Ramos (cell line): ENCODE measurements around the gene IER2.
"Not testable (repeated sequence)": the region's sequence is repeated elsewhere in the genome, so short reads cannot be mapped to it uniquely, and the experiment has no call there.

Source experiments
- in situ Hi-C: fragments of 300-500 bp; cut with MboI; formaldehyde crosslinking; loops from one replicate; pipeline ENCODE4 v1.14.3; 2022; ENCODE audit warnings: low sequenced_read_pairs; ENCODE audit not compliant: unreplicated experiment

The IER2 gene

DNA sequence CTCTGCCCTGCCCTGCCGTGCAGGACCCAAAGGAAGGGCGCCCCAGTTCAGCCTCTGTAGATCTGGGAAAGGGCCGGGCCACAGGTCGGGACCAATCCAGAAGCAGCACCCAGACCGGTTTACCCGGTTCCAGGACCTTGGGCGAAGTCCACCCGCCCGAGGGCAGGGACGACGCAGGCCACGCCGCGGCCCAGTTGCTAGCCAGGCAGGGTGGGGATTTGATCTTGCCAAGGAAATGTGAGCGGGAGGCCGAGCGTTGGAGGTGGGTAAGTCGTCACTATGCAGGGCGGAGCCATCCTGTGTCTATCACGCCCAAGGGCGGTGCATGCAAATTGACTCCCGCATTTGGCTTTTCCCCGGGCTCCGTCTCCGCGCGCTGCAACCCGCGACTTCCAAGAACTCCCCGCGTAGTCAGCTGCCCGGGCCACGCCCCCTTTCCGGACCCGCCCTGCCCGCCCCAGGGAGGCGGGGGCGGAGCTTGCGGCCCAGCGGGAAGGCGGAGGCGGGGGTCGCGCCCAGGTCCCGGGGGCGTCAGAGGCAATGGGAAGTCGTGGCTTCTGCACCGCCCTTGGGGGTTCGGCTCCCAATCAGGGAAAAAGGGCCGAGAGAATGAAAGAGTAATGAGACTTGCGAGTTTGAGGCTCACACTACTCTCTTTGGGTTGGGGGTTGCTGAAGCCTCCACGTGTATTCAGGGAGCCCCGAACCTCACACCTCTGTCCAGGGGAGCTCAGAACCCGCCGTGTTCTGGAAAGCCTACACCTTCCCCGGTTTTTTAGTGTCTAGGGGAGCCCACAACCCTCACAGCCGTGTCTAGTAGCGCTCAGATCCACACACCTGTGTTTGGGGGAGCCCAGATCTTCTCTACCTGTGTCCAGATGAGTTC, 12.8 kb downstream of the IER2 start:
- in situ Hi-C loops: no loop called here

- in situ Hi-C loops: no loop called here
Measured at GRCh38 chr19:13163609-13164342, 13.6 kb downstream of the IER2 start.

- in situ Hi-C loops: no loop called here
Measured at GRCh38 chr19:13164343-13165161, 14.3 kb downstream of the IER2 start.

DNA sequence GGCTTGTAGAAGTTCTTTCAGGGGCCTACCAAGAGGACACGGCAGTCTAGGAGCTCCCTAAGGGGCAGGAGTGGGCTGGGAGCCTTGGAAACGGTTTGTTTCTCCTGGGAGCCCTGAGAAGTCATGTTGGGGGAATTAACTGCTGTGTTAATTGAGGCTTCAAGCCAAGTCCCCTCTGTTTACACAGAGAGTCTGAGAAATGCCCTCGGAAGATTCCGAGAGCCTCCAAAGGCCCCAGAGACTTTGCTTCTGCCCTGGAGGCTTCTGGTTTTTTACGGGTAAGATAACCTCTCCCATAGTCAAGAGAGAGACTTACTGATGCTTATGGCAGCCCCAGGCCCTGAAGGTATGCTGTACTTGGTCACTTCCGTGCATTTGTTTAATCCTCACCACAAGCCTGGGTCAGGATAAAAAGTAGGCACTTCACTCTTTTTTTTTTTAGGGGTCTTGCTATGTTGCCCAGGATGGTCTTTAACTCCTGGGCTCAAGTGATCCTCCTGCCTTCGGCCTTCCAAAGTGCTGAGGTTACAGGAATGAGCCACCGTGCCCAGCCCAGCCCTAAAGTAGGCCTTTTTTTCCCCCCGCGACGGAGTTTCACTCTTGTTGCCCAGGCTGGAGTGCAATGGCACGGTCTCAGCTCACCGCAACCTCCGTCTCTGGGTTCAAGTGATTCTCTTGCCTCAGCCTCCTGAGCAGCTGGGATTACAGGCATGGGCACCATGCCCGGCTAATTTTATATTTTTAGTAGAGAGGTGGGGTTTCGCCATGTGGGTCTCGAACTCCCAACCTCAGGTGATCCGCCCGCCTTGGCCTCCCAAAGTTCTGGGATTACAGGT, 15.2 kb downstream of the IER2 start:
- in situ Hi-C loops: no loop called here

GRCh38 chr19:13166151-13166550, 15.9 kb downstream of the IER2 start:
- in situ Hi-C loops: not testable (repeated sequence)

GRCh38 chr19:13169769-13170168, 19.6 kb downstream of the IER2 start:
- in situ Hi-C loops: no loop called here

- in situ Hi-C loops: no loop called here
Measured at GRCh38 chr19:13171146-13171545, 20.9 kb downstream of the IER2 start.

DNA sequence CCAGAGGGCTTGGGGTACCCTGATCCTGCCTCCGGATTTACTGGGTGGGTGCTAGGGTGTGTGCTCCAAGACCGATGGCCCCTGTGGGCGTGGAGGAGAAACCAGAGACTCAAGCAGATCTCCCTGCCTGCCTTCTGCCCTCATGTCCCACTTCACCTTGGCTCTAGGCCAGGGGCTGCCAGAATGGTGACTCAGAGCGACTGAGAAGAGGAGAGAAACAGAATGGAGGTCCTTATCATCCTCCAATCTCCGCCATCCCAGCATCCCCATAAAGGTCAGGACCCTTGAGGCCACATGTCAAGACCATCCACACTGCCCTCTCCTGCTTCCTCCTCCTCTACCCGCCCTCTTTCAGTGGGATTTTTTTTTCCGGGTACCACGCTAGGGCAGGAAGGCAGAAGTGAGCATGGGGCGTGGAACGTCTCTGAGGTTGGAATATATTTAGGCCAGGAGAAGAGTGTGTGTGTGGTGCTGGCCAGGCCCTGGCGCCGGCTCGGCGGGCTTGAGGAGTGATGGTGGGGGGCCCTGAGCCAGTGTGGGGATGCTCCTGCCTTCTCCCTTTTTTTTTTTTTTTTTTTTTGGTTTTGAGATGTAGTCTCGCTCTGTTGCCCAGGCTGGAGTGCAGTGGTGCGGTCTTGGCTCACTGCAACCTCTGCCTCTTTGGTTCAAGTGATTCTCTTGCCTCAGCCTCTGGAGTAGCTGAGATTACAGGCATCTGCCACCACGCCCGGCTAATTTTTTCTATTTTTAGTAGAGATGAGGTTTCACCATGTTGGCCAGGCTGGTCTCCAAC, 22.3 kb downstream of the IER2 start:
- in situ Hi-C loops: no loop called here

- in situ Hi-C loops: no loop called here
Measured at GRCh38 chr19:13173139-13173737, 23.0 kb downstream of the IER2 start.

- in situ Hi-C loops: no loop called here
Measured at GRCh38 chr19:13176345-13176744, 26.1 kb downstream of the IER2 start.

DNA sequence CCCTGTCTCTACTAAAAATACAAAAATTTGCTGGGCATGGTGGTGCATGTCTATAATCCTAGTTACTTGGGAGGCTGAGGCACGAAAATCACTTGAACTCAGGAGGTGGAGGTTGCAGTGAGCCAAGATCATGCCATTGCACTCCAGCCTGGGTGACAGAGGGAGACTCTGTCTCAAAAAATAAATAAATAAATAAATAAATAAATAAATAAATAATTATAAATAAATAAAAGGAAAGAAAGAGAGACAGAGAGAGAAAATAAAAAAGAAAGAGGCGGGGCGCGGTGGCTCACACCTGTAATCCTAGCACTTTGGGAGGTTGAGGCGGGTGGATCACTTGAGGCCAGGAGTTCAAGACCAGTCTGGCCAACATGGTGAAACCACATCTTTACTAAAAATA, 27.4 kb downstream of the IER2 start:
- in situ Hi-C loops: not testable (repeated sequence)

- in situ Hi-C loops: not testable (repeated sequence)
Measured at GRCh38 chr19:13178291-13178690, 28.1 kb downstream of the IER2 start.

DNA sequence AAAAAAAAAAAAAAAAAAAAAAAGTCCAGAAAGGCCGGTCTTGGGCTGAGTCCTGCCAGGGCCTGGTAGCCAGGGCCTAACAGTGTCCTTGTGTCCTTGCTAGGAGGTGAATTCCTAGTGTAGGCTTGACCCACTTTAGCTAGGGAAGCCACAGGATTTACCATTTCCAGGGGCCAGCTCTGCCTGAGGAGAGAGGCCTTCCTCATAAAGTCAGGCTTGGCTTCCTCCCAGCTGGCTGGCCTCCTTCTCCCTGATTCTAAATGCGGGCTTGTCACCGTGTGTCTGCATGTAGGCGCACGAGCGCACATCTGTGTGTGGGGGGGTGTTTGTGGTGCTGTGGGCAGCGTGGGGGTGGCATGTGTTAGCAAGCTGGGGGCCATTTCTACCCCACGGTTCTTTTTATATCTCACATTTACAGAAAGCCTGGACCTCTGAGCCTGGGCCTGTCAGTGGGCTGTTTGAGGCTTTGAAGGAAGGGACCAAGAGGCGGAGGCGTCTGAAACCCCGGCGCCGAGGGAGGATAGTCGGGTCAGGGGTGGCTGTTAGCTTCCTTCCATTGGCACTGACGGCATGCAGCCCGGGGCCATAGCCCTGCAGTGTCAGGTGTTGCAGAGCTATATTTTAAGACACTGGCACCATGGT, 31.7 kb downstream of the IER2 start:
- in situ Hi-C loops: no loop called here

GRCh38 chr19:13184926-13185325, 34.7 kb downstream of the IER2 start:
- in situ Hi-C loops: not testable (repeated sequence)

- in situ Hi-C loops: not testable (repeated sequence)
Measured at GRCh38 chr19:13185763-13186657, 35.8 kb downstream of the IER2 start.

DNA sequence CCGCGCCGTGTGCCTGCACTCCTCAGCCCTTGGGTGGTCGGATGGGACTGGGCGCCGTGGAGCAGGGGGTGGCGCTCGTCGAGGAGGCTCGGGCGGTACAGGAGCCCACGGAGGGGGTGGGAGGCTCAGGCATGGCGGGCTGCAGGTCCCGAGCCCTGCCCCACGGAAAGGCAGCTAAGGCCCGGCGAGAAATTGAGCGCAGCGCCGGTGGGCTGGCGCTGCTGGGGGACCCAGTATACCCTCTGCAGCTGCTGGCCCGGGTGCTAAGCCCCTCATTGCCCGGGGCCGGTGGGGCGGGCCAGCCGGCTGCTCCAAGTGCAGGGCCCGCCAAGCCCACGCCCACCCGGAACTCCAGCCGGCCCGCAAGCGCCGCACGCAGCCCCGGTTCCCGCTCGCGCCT, 36.5 kb downstream of the IER2 start:
- in situ Hi-C loops: not testable (repeated sequence)

- in situ Hi-C loops: no loop called here
Measured at GRCh38 chr19:13187419-13187818, 37.2 kb downstream of the IER2 start.
